ENCODE measurements around the gene ST6GALNAC3.

Gene ST6GALNAC3

GRCh38 chr1:76562292-76562691 is 487.7 kb downstream of the ST6GALNAC3 start:
- Histone ChIP-seq H3K4me1 (ENCODE audit: control insufficient read depth in 2 of 2, insufficient read depth in 2 of 2, low read length in 2 of 2) (no peaks in the 10 kb centered on the region), H3K27ac (ENCODE audit: low read depth in 2 of 2, low read length in 2 of 2) (no peak overlapping the region), H3K9ac (ENCODE audit: low read depth in 1 of 2, low read length in 2 of 2) (no peak overlapping the region), H3K36me3 (ENCODE audit: control insufficient read depth in 2 of 2, insufficient read depth in 2 of 2, low read length in 2 of 2) (no peaks in the 10 kb centered on the region), H3K9me3 (ENCODE audit: control insufficient read depth in 2 of 2, low read length in 2 of 2) (no peaks in the 10 kb centered on the region), H3K4me3 (ENCODE audit: low read length in 2 of 2) (no peak overlapping the region), H3K27me3 (ENCODE audit: control insufficient read depth in 2 of 2, insufficient read depth in 2 of 2, low read length in 2 of 2) (no peaks in the 10 kb centered on the region)

GRCh38 chr1:76568573-76569238 is 494.2 kb downstream of the ST6GALNAC3 start:
- H3K9ac ChIP-seq (ENCODE audit: low read depth in 1 of 2, low read length in 2 of 2) = no peak overlapping the region
- no peak overlapping the region for H3K4me3 ChIP-seq (ENCODE audit: low read length in 2 of 2)
- no peak overlapping the region for H3K27ac ChIP-seq (ENCODE audit: low read depth in 2 of 2, low read length in 2 of 2)
- no peaks in the 10 kb centered on the region for H3K4me1 ChIP-seq (ENCODE audit: control insufficient read depth in 2 of 2, insufficient read depth in 2 of 2, low read length in 2 of 2)
- no peaks in the 10 kb centered on the region for H3K36me3 ChIP-seq (ENCODE audit: control insufficient read depth in 2 of 2, insufficient read depth in 2 of 2, low read length in 2 of 2)
- no peaks in the 10 kb centered on the region for H3K9me3 ChIP-seq (ENCODE audit: control insufficient read depth in 2 of 2, low read length in 2 of 2)
- no peaks in the 10 kb centered on the region for H3K27me3 ChIP-seq (ENCODE audit: control insufficient read depth in 2 of 2, insufficient read depth in 2 of 2, low read length in 2 of 2)

- H3K9ac ChIP-seq (ENCODE audit: low read depth in 1 of 2, low read length in 2 of 2) = no peak overlapping the region
- no peaks in the 10 kb centered on the region for H3K9me3 ChIP-seq (ENCODE audit: control insufficient read depth in 2 of 2, low read length in 2 of 2)
- no peaks in the 10 kb centered on the region for H3K27me3 ChIP-seq (ENCODE audit: control insufficient read depth in 2 of 2, insufficient read depth in 2 of 2, low read length in 2 of 2)
- no peaks in the 10 kb centered on the region for H3K36me3 ChIP-seq (ENCODE audit: control insufficient read depth in 2 of 2, insufficient read depth in 2 of 2, low read length in 2 of 2)
- H3K4me1 ChIP-seq (ENCODE audit: control insufficient read depth in 2 of 2, insufficient read depth in 2 of 2, low read length in 2 of 2) = no peaks in the 10 kb centered on the region
- H3K4me3 ChIP-seq (ENCODE audit: low read length in 2 of 2) = no peak overlapping the region
- H3K27ac ChIP-seq (ENCODE audit: low read depth in 2 of 2, low read length in 2 of 2) = no peak overlapping the region
Measured at GRCh38 chr1:76571248-76571647, 496.7 kb downstream of the ST6GALNAC3 start.

- H3K4me3 ChIP-seq (ENCODE audit: low read length in 2 of 2) = no peak overlapping the region
- no peak overlapping the region for H3K9ac ChIP-seq (ENCODE audit: low read depth in 1 of 2, low read length in 2 of 2)
- no peaks in the 10 kb centered on the region for H3K4me1 ChIP-seq (ENCODE audit: control insufficient read depth in 2 of 2, insufficient read depth in 2 of 2, low read length in 2 of 2)
- no peak overlapping the region for H3K27ac ChIP-seq (ENCODE audit: low read depth in 2 of 2, low read length in 2 of 2)
- H3K36me3 ChIP-seq (ENCODE audit: control insufficient read depth in 2 of 2, insufficient read depth in 2 of 2, low read length in 2 of 2) = no peaks in the 10 kb centered on the region
- H3K27me3 ChIP-seq (ENCODE audit: control insufficient read depth in 2 of 2, insufficient read depth in 2 of 2, low read length in 2 of 2) = no peaks in the 10 kb centered on the region
- no peaks in the 10 kb centered on the region for H3K9me3 ChIP-seq (ENCODE audit: control insufficient read depth in 2 of 2, low read length in 2 of 2)
Measured at GRCh38 chr1:76572229-76572628, 497.7 kb downstream of the ST6GALNAC3 start.

- H3K4me1 ChIP-seq (ENCODE audit: control insufficient read depth in 2 of 2, insufficient read depth in 2 of 2, low read length in 2 of 2) = no peaks in the 10 kb centered on the region
Measured at GRCh38 chr1:76576876-76577524, 502.5 kb downstream of the ST6GALNAC3 start.

GRCh38 chr1:76577525-76578185 is 503.1 kb downstream of the ST6GALNAC3 start:
- Histone ChIP-seq H3K9ac (ENCODE audit: low read depth in 1 of 2, low read length in 2 of 2) (no peak overlapping the region), H3K9me3 (ENCODE audit: control insufficient read depth in 2 of 2, low read length in 2 of 2) (no peaks in the 10 kb centered on the region), H3K4me1 (ENCODE audit: control insufficient read depth in 2 of 2, insufficient read depth in 2 of 2, low read length in 2 of 2) (no peaks in the 10 kb centered on the region), H3K36me3 (ENCODE audit: control insufficient read depth in 2 of 2, insufficient read depth in 2 of 2, low read length in 2 of 2) (no peaks in the 10 kb centered on the region), H3K27me3 (ENCODE audit: control insufficient read depth in 2 of 2, insufficient read depth in 2 of 2, low read length in 2 of 2) (no peaks in the 10 kb centered on the region), H3K4me3 (ENCODE audit: low read length in 2 of 2) (no peak overlapping the region), H3K27ac (ENCODE audit: low read depth in 2 of 2, low read length in 2 of 2) (no peak overlapping the region)

More at GRCh38 chr1:76576876-76577524, 502.5 kb downstream of the ST6GALNAC3 start:
- H3K4me3 ChIP-seq (ENCODE audit: low read length in 2 of 2) = no peak overlapping the region
- no peak overlapping the region for H3K9ac ChIP-seq (ENCODE audit: low read depth in 1 of 2, low read length in 2 of 2)
- H3K27me3 ChIP-seq (ENCODE audit: control insufficient read depth in 2 of 2, insufficient read depth in 2 of 2, low read length in 2 of 2) = no peaks in the 10 kb centered on the region
- H3K27ac ChIP-seq (ENCODE audit: low read depth in 2 of 2, low read length in 2 of 2) = no peak overlapping the region
- H3K36me3 ChIP-seq (ENCODE audit: control insufficient read depth in 2 of 2, insufficient read depth in 2 of 2, low read length in 2 of 2) = no peaks in the 10 kb centered on the region
- no peaks in the 10 kb centered on the region for H3K9me3 ChIP-seq (ENCODE audit: control insufficient read depth in 2 of 2, low read length in 2 of 2)

- no peak overlapping the region for H3K27ac ChIP-seq (ENCODE audit: low read depth in 2 of 2, low read length in 2 of 2)
- no peaks in the 10 kb centered on the region for H3K36me3 ChIP-seq (ENCODE audit: control insufficient read depth in 2 of 2, insufficient read depth in 2 of 2, low read length in 2 of 2)
- H3K9ac ChIP-seq (ENCODE audit: low read depth in 1 of 2, low read length in 2 of 2) = no peak overlapping the region
- H3K4me1 ChIP-seq (ENCODE audit: control insufficient read depth in 2 of 2, insufficient read depth in 2 of 2, low read length in 2 of 2) = no peaks in the 10 kb centered on the region
- H3K27me3 ChIP-seq (ENCODE audit: control insufficient read depth in 2 of 2, insufficient read depth in 2 of 2, low read length in 2 of 2) = no peaks in the 10 kb centered on the region
- no peak overlapping the region for H3K4me3 ChIP-seq (ENCODE audit: low read length in 2 of 2)
- H3K9me3 ChIP-seq (ENCODE audit: control insufficient read depth in 2 of 2, low read length in 2 of 2) = no peaks in the 10 kb centered on the region
Measured at GRCh38 chr1:76580206-76580605, 505.7 kb downstream of the ST6GALNAC3 start.

GRCh38 chr1:76581712-76582111 is 507.2 kb downstream of the ST6GALNAC3 start:
- H3K4me3 ChIP-seq (ENCODE audit: low read length in 2 of 2) = no peak overlapping the region
- H3K9ac ChIP-seq (ENCODE audit: low read depth in 1 of 2, low read length in 2 of 2) = no peak overlapping the region
- H3K36me3 ChIP-seq (ENCODE audit: control insufficient read depth in 2 of 2, insufficient read depth in 2 of 2, low read length in 2 of 2) = no peaks in the 10 kb centered on the region
- no peaks in the 10 kb centered on the region for H3K27me3 ChIP-seq (ENCODE audit: control insufficient read depth in 2 of 2, insufficient read depth in 2 of 2, low read length in 2 of 2)
- H3K27ac ChIP-seq (ENCODE audit: low read depth in 2 of 2, low read length in 2 of 2) = no peak overlapping the region
- no peaks in the 10 kb centered on the region for H3K4me1 ChIP-seq (ENCODE audit: control insufficient read depth in 2 of 2, insufficient read depth in 2 of 2, low read length in 2 of 2)
- no peaks in the 10 kb centered on the region for H3K9me3 ChIP-seq (ENCODE audit: control insufficient read depth in 2 of 2, low read length in 2 of 2)

GRCh38 chr1:76583235-76583868 is 508.8 kb downstream of the ST6GALNAC3 start:
- Histone ChIP-seq H3K9me3 (ENCODE audit: control insufficient read depth in 2 of 2, low read length in 2 of 2) (no peaks in the 10 kb centered on the region), H3K4me1 (ENCODE audit: control insufficient read depth in 2 of 2, insufficient read depth in 2 of 2, low read length in 2 of 2) (no peaks in the 10 kb centered on the region), H3K27me3 (ENCODE audit: control insufficient read depth in 2 of 2, insufficient read depth in 2 of 2, low read length in 2 of 2) (no peaks in the 10 kb centered on the region), H3K27ac (ENCODE audit: low read depth in 2 of 2, low read length in 2 of 2) (no peak overlapping the region), H3K9ac (ENCODE audit: low read depth in 1 of 2, low read length in 2 of 2) (no peak overlapping the region), H3K4me3 (ENCODE audit: low read length in 2 of 2) (no peak overlapping the region), H3K36me3 (ENCODE audit: control insufficient read depth in 2 of 2, insufficient read depth in 2 of 2, low read length in 2 of 2) (no peaks in the 10 kb centered on the region)

- Histone ChIP-seq H3K27me3 (ENCODE audit: control insufficient read depth in 2 of 2, insufficient read depth in 2 of 2, low read length in 2 of 2) (no peaks in the 10 kb centered on the region), H3K9me3 (ENCODE audit: control insufficient read depth in 2 of 2, low read length in 2 of 2) (no peaks in the 10 kb centered on the region), H3K27ac (ENCODE audit: low read depth in 2 of 2, low read length in 2 of 2) (no peak overlapping the region), H3K4me3 (ENCODE audit: low read length in 2 of 2) (no peak overlapping the region), H3K4me1 (ENCODE audit: control insufficient read depth in 2 of 2, insufficient read depth in 2 of 2, low read length in 2 of 2) (no peaks in the 10 kb centered on the region), H3K36me3 (ENCODE audit: control insufficient read depth in 2 of 2, insufficient read depth in 2 of 2, low read length in 2 of 2) (no peaks in the 10 kb centered on the region), H3K9ac (ENCODE audit: low read depth in 1 of 2, low read length in 2 of 2) (no peak overlapping the region)
Measured at GRCh38 chr1:76583875-76584477, 509.4 kb downstream of the ST6GALNAC3 start.
